Measurements from ENCODE around the gene UPK1A. TPM values are rescaled to one million over a fixed set of nuclear protein-coding genes. Genes with fewer than 3 reads are reported as not detected.

Gene UPK1A
- total RNA-seq, 1 experiment from 2014 or later: not detected

DNA sequence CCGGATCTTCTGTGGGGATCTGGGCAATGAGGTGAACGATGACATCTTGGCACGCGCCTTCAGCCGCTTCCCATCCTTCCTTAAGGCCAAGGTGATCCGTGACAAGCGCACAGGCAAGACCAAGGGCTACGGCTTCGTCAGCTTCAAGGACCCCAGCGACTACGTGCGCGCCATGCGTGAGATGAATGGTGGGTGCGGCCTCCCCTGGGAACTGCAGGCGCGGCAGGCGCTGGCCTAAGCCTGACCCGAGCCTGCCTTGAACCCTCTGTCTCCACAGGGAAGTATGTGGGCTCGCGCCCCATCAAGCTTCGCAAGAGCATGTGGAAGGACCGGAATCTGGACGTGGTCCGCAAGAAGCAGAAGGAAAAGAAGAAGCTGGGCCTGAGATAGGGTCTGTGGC, 29.2 kb upstream of the UPK1A start:
- POLR2A ChIA-PET (ENCODE audit: low non-redundant PET): no interaction called here
- TSS peak; percentile 24 for BruUV-seq (replicated peaks)

GRCh38 chr19:35639321-35639639, 27.0 kb upstream of the UPK1A start:
- ChIA-PET CTCF (no interaction called here), POLR2A (ENCODE audit: low non-redundant PET) (no interaction called here)
- DNase-seq (ENCODE audit: low spot score): no peak
- TF ChIP-seq EZH2 (IDR thresholded peaks at IDR 0.05; ENCODE audit: borderline replicate concordance, low read depth, low read length, poor library complexity, severe bottlenecking): no peak
- no peak for TF ChIP-seq CTCF (conservative IDR thresholded peaks at IDR 0.05; ENCODE audit: low read depth, low read length)
- intact Hi-C loops (cut with micrococcal nuclease; ENCODE audit: unreplicated experiment): no loop called here
- BruUV-seq (replicated peaks): no TSS peak
- H3K27me3 ChIP-seq (replicated peaks; ENCODE audit: insufficient read depth, low read depth, low read length, poor library complexity): no peaks in the 10 kb centered on the region
- H3K27ac ChIP-seq (ENCODE audit: low read depth, low read length, poor library complexity, severe bottlenecking): no peak overlapping the region
- H3K36me3 ChIP-seq (ENCODE audit: insufficient read depth, low read length, poor library complexity, severe bottlenecking): peaks cover 26% of the 10 kb centered on the region
- no peaks in the 10 kb centered on the region for H3K9me3 ChIP-seq (ENCODE audit: low read depth, low read length, poor library complexity, severe bottlenecking)
- H3K4me1 ChIP-seq (ENCODE audit: insufficient read depth, low read length, poor library complexity, severe bottlenecking): peaks cover 17% of the 10 kb centered on the region
- no peak overlapping the region for H3K4me3 ChIP-seq (ENCODE audit: low read depth, low read length, poor library complexity, severe bottlenecking)

More for the DNA sequence above, 29.2 kb upstream of the UPK1A start:
- CTCF ChIA-PET: no interaction called here
- Histone ChIP-seq H3K27ac (ENCODE audit: low read depth, low read length, poor library complexity, severe bottlenecking) (no peak overlapping the region), H3K9me3 (ENCODE audit: low read depth, low read length, poor library complexity, severe bottlenecking) (no peaks in the 10 kb centered on the region), H3K4me3 (ENCODE audit: low read depth, low read length, poor library complexity, severe bottlenecking) (no peak overlapping the region), H3K27me3 (replicated peaks; ENCODE audit: insufficient read depth, low read depth, low read length, poor library complexity) (no peaks in the 10 kb centered on the region), H3K36me3 (ENCODE audit: insufficient read depth, low read length, poor library complexity, severe bottlenecking) (peaks cover 47% of the 10 kb centered on the region), H3K4me1 (ENCODE audit: insufficient read depth, low read length, poor library complexity, severe bottlenecking) (peaks cover 10% of the 10 kb centered on the region)
- TF ChIP-seq CTCF (conservative IDR thresholded peaks at IDR 0.05; ENCODE audit: low read depth, low read length): no peak
- DNase-seq (ENCODE audit: low spot score): no peak
- intact Hi-C loops (cut with micrococcal nuclease; ENCODE audit: unreplicated experiment): no loop called here

- peaks cover 22% of the 10 kb centered on the region for H3K36me3 ChIP-seq (ENCODE audit: insufficient read depth, low read length, poor library complexity, severe bottlenecking)
- H3K27me3 ChIP-seq (replicated peaks; ENCODE audit: insufficient read depth, low read depth, low read length, poor library complexity): no peaks in the 10 kb centered on the region
- ChIA-PET CTCF (no interaction called here), POLR2A (ENCODE audit: low non-redundant PET) (no interaction called here)
- H3K9me3 ChIP-seq (ENCODE audit: low read depth, low read length, poor library complexity, severe bottlenecking): no peaks in the 10 kb centered on the region
- peaks cover 17% of the 10 kb centered on the region for H3K4me1 ChIP-seq (ENCODE audit: insufficient read depth, low read length, poor library complexity, severe bottlenecking)
- intact Hi-C loops (cut with micrococcal nuclease; ENCODE audit: unreplicated experiment): loop anchor here (10.0 kb wide), 1 partner anchor 285 kb away; the partner anchor contains the start of gene FFAR3
- TF ChIP-seq EZH2 (IDR thresholded peaks at IDR 0.05; ENCODE audit: borderline replicate concordance, low read depth, low read length, poor library complexity, severe bottlenecking): no peak
- no peak for TF ChIP-seq CTCF (conservative IDR thresholded peaks at IDR 0.05; ENCODE audit: low read depth, low read length)
- DNase-seq (ENCODE audit: low spot score): no peak
- no peak overlapping the region for H3K27ac ChIP-seq (ENCODE audit: low read depth, low read length, poor library complexity, severe bottlenecking)
- no TSS peak for BruUV-seq (replicated peaks)
- no peak overlapping the region for H3K4me3 ChIP-seq (ENCODE audit: low read depth, low read length, poor library complexity, severe bottlenecking)
Measured at GRCh38 chr19:35639863-35640262, 26.5 kb upstream of the UPK1A start.
